DMS79 (cell line): ENCODE measurements around the gene HDAC4.

Source experiments
- DNase-seq: peaks from one replicate; lab custom pipeline; 2025; lab: John Stamatoyannopoulos, UW

Gene HDAC4

DNA sequence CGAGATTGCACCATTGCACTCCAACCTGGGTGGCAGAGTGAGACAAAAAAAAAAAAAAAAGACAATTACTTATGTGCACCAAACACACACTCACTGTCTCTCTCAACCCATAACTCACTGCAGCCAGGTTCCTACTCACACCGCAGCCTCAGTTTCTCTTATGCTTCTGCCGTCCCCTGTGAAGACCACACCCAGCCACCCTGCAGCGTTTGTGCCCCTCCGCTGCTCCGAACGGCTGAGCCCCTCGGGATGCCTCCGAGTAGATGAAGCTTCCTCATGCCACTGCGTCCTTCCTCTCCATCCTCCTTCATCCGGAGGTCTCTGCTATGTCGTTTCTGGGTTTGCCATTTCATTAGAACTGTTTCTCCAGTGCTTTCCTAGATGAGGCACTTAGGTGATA, 392.8 kb downstream of the HDAC4 start:
- DNase-seq, result no peak

DNA sequence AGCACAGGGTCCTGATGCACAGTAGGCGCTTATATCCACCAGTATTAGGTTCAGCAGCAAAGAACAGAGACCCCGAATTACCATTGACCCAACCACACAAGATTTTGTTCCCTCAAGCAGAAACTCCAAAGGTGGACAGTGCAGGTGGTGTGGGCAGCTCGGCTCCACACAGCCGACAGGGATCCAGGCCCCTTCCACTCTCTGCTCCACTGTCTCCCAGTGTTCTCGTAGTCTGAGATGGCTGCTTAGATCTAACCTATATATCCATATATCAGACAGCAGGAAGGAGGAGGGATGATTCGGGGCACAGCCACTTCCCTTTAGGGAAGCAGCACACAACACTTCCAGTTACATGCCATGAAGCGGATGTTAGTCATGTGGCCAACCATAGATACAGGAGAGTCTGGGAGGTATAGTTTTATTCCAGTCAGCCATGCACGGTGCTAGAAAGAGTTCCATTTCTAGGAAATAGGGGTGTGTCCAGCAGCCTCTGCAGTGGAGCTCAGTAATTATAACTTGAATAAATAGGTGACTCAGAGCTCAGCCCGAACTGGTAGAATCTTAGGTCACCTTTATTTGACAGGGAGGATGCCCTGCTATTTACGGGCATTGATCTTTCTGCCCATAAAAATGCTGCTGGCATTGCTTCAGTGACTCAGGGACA, 394.1 kb downstream of the HDAC4 start:
- DNase-seq, result no peak

DNA sequence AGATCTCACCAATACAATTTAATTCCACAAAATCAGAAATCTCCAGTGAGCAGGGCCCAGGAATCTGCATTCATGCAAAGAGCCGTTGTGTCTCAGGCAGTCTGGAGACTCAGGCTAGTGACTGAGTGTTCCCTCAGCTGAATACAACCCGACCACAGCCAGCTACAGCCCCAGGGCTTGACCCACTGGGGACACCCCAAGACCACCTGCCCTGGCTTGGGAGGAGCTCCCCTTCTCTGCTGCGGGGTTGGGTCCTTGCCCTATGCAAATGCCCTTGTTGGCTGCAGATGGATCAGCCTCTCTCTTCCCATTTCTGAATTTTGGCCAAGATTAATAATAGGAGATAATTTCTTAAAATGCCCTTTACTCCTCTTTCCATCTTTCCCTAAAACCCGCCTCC, 395.2 kb downstream of the HDAC4 start:
- DNase-seq, result no peak

DNA sequence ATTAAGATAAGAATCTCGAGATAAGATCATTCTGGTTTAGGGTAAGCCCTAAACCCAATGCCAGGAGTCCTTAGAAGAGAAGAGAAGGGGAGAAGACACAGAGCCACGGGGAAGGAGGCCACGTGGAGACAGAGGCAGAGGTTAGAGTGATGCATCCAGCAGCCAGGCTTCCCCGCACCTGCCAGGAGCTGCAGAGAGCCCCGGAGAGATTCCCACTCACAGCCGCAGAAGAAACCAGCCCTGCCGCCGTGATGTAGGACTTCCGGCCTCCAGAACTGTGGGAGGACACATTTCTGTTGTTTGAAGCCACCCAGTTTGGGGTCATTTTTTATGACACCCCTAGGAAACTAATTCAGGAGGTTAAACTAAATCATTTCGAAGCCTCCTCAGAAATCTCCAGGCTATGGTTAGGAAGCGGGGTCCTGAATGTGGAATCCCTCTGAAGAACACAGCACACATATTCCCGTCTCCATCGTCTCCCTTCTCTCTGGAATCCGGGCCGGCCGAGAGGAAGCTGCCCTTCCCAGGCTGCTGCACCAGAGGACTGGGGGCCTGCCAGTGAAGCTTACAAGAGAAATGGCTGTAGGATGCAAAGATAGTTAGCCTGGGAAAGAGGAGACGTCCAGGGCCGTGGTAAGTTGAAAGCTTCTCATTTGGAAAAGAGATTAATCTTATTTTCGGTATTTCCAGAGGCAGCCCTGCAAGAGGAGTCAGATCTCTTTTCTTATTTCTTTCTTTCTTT, 396.4 kb downstream of the HDAC4 start:
- no peak for DNase-seq

DNA sequence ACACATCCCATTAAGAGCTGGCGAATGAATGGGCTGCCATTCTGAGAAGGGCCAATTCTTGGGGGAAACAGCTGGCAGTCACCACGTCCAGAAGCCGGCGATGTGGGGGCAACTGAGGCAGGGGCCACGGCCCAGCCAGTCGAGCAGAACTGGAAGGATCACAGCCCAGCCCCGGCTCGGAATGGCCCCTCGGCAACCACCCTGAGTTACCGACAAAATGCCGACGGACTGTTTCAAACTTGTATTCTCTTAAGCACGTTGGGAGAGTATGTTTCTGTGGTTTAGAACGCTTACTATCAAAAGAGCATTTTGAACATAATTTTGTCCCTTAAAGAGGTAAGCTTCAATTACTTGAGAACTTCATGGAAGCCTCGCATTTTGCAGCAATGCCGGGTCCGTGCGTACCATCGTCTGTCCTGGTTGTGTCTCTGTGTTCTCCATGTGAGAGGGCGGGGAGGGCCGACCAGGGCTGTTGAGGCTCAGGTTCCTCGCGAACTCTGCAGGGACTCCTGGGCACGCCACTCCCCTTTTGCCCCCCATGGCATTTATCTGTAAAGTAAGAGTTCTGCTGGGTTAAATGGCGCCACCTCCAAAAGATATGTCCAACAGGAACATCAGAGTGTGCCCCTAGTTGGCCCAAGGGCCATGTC, 397.1 kb downstream of the HDAC4 start:
- DNase-seq, result no peak

DNA sequence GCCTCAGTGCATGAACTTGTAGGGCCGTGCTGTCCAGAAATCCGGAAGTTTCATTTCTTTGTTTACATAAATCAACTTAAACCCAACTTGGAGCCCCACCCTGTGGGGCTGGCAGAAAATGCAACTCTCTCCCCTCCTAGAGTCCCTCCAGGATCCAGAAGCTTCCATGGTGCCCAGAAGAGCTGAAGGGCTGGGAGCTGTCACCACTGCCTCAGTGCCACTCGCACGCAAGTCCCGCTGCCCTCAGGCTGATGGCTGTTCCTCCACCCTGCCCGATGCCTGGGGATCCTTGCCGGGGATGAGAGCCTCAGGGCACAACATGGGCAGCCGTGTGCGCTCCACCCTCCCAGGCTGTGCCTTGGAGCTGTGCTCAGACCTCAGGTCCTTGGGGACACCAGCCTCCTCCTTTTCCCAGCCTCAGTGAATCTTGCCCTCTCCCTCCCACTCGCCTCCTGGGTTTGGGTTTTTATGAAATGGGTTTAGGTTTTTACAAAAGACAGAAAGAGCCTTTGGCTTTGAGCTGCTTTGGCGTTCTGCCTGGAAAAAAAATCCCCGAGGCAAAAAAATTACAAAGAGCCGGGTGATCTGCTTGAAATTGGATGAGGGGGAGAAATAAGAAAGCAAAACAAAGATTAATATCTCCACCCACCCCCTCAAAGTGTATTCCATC, 397.7 kb downstream of the HDAC4 start:
- no peak for DNase-seq

DNA sequence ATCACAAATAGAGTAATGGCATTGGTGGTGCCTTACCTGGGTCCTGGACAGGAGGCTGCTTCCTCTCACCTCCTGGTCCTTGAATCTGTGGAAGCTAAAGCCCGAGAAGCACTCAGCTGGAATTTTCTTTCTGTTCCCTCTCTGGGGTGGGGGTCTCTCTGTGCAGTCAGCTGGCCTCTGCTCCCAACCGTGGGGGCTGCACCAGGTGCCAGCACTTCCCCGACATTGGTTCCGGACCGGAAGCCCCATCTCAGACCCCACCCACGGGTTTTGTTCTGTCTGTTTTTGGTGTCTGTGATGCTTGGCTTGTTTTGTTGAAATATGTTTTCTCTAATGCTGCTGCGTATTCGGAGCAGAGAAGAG, 398.2 kb downstream of the HDAC4 start:
- no peak for DNase-seq

DNA sequence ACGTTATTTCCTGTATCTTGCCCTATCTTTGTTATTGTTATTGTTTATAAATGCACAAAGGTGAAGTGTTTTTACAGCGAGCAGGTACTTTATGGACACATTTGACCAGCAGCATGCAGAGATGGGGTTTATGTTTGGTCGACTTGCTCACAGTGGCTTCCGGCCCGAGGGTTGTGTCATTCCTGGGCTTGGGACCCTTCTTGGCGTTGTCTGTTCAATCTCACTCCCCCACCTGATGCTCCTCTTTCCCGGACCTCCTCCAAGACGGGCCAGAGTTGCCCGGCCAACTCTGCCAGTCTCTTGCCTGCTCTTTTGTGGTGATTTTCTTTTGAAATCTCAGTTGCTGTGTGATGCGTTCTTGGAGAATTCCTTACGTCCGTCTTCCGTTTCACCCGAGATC, 399.0 kb downstream of the HDAC4 start:
- DNase-seq, result no peak

DNA sequence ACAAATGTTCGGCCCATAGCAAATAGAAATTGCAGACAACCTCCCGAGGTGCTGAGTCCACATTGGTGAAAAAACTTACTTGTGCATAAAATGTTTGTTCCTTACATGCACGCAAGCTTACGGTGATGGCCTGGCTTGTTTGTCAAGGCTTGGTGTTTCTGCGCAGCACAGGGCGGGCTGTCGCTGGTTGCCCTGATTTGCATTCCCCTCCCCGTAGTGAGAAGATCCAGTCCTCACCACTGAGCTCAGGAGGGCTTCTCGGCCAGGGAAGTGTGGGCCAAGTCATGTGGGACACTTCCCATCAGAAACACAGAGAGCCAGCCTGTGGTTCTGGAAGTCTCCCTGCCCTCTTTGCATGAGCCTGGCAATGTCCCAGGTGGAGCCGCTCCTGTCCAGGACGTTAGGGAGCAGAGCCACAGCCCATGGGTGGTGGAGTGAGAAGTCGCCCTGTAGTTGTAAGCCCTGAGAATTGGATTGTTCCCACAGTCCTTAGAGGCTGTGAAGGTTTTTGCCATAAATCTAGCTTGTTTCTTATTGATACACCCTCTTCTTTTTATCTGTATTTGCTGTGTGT, 400.2 kb downstream of the HDAC4 start:
- DNase-seq, result no peak

DNA sequence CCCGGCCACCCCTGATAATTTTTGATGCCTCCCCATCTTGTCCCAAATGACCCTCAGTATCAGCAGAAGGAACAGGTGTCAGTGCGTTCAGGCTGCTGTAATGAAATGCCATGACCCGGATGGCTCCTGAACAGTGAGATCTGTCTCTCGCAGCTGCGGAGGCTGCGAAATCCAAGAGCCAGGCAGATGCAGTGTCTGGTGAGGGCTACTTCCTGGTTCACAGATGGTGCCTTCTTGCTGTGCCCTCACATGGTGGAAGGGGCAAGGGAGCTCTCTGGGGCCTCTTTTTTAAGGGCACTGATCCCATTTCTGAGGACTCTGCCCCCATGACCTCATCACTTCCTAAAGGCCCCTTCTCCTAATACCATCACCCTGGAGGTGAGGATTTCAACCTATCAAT, 400.7 kb downstream of the HDAC4 start:
- DNase-seq, result no peak

DNA sequence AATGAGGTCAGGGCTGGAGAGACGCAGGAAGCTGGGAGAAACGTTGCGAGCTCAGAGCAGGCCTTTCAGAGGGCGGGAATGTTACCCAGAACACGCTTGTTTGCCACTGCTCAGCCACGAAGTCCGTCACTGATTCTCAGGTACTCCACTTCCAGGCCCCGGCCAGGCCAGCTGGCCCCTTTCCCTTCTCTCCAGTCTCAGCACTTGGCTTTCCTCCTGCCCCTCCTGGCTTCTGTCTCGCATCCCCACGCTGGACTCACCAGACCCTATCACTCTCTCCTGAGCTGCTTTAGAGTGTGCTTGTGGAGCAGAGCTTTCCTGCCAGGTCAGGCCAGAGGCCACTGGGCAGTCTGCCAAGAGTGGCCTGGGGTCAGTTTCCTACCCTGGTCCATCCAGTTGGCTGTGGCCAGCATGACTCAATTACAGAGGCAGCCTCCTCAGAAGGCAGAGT, 401.5 kb downstream of the HDAC4 start:
- no peak for DNase-seq

DNA sequence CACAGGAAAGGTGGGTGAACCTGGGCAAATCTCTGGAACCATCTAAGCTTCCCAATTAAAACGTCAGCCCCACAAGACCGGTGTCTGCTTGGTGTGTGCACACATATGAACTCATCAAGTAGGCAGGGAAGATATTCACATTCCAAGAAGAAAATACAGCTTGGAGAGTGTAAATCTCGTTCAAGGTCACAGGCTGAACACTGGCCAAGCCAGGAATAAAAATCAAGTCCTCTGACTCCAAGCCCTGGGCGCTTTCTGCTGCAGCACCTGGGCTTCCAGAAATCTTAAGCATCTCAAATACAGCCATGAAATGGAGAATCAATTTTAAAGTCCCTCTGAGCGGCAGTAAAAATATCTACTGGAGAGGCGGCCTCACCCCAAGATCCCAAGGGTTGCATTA, 402.0 kb downstream of the HDAC4 start:
- DNase-seq, result no peak
